Right cardiac atrium (tissue), 5 donors: Measurements from ENCODE around the gene TRIP12. TPM values are rescaled to one million over a fixed set of nuclear protein-coding genes. Genes with fewer than 3 reads are reported as not detected.
"Not testable (repeated sequence)": the region's sequence is repeated elsewhere in the genome, so short reads cannot be mapped to it uniquely, and the experiment has no call there.

Experiments
- ATAC-seq, 2 donors: fragments of 200-7000 bp; cut with Tn5 transposase; one replicate each; pipeline versions ENCODE4 v1.8.0 to v1.9.1; 2020; ENCODE audit warnings: moderate library complexity in 2 of 2, mild to moderate bottlenecking in 1 of 2
- DNase-seq, 3 donors: peaks; one replicate each; pipeline ENCODE4 v3.0.0-alpha.2; 2020
- H3K27ac ChIP-seq: one replicate; pipeline ENCODE4 v1.5.1; 2013; ENCODE audit warnings: mild to moderate bottlenecking, low read length, control low read depth, moderate library complexity
- H3K27me3 ChIP-seq: one replicate; pipeline ENCODE4 v1.6.1; 2013; ENCODE audit not compliant: control insufficient read depth, insufficient read depth
- H3K4me1 ChIP-seq: one replicate; pipeline ENCODE4 v1.6.1; 2013; ENCODE audit warnings: low read length; ENCODE audit not compliant: control insufficient read depth, insufficient read depth
- H3K4me3 ChIP-seq: one replicate; pipeline ENCODE4 v1.5.1; 2013; ENCODE audit warnings: low read length, control low read depth
- H3K9me3 ChIP-seq: one replicate; pipeline ENCODE4 v1.6.1; 2013; ENCODE audit warnings: low read length; ENCODE audit not compliant: control insufficient read depth
- WGBS: extraction: QIAGEN DNeasy Blood & Tissue Kit; methylation state at CpG from one replicate; pipeline ENCODE4 v1.1.7; 2013; 5-methylcytosine and 5-hydroxymethylcytosine counted together
- intact Hi-C, 4 donors: fragments of 100-400 bp; cut with DNase I; formaldehyde crosslinking; loops; one replicate each; pipeline versions ENCODE4 v1.11.0 to v1.14.0; 2022 to 2023
- polyA plus RNA-seq: library from polyadenylated mRNA; stranded (reverse); fragments of 200-250 nt; gene quantifications from one replicate; pipeline ENCODE4 v1.2.3, GENCODE V29; 2013
- total RNA-seq, 4 donors: library from RNA; stranded (reverse); fragmentation: NEBNext Ultra II Directional; extraction: Animal tissue kit (Norgen Biotek cat#: 25700); gene quantifications; one replicate each; pipeline ENCODE4 v1.2.1, GENCODE V29; 2021
- donor health status: healthy with polysubstance abuse.
- donor health status: DM: no; HTN: yes; CAD: no.
- donor health status: DM: no; HTN: no; CAD: no.
- donor health status: DM: no; HTN: yes; CAD: no; lungs with severe emphysema.
- donor health status: DM: yes; HTN: yes; CAD: no.

Gene TRIP12
- total and polyA plus RNA-seq, 5 donors: 24.5 to 212 (median 203) TPM

DNA sequence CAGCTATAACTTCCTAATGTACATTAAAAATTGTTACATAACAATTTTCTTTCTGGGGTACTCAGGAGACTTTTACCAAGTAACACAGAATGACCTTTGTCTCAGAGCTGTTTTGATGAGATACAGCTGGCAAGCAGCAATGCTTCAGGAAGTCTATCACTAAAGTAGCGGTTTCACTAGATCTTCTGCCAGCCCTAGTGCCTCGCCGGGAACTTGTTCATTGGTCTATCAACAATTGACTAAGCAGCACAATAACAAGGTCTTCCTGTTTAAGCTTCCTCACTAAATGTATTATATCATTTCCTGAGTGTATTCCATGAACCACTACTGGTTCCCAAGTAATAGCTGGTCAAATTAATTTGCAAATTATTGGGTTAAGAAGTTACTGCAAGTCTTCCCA, 69.2 kb downstream of the TRIP12 start:
- 5% methylated on average over 3 of the region's 3 CpGs for WGBS
- Histone ChIP-seq H3K27me3 (no peaks in the 10 kb centered on the region), H3K4me3 (no peak overlapping the region), H3K4me1 (peaks cover 5% of the 10 kb centered on the region), H3K27ac (no peak overlapping the region), H3K9me3 (no peaks in the 10 kb centered on the region)
- intact Hi-C loops: no loop called here
- DNase-seq: peak in 2 of 3 donors; percentile 49 to 72
- ATAC-seq: peak; percentile 84 to 96

DNA sequence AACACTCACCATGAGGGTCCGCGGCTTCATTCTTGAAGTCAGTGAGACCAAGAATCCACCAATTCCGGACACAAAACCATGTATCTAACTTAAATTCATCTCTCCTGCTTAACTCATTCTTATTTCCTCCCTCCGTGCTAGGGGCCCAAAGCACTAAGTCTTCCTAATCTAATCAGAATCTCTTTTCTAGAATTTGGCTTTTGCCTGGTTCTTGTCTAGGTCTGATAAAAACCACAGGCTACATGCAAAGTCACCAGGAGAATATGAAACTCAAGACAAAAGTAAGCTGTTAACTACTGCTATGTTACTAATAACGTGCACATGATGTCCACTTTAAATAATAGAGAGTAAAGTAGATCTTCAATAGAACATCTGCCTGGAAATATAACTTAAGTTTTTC, 69.9 kb downstream of the TRIP12 start:
- no peaks in the 10 kb centered on the region for H3K9me3 ChIP-seq
- H3K27ac ChIP-seq: no peak overlapping the region
- intact Hi-C loops: no loop called here
- DNase-seq (no peak), ATAC-seq (no peak)
- WGBS: 88% methylated on average over 5 of the region's 5 CpGs
- no peaks in the 10 kb centered on the region for H3K27me3 ChIP-seq
- H3K4me1 ChIP-seq: peaks cover 5% of the 10 kb centered on the region
- no peak overlapping the region for H3K4me3 ChIP-seq

DNA sequence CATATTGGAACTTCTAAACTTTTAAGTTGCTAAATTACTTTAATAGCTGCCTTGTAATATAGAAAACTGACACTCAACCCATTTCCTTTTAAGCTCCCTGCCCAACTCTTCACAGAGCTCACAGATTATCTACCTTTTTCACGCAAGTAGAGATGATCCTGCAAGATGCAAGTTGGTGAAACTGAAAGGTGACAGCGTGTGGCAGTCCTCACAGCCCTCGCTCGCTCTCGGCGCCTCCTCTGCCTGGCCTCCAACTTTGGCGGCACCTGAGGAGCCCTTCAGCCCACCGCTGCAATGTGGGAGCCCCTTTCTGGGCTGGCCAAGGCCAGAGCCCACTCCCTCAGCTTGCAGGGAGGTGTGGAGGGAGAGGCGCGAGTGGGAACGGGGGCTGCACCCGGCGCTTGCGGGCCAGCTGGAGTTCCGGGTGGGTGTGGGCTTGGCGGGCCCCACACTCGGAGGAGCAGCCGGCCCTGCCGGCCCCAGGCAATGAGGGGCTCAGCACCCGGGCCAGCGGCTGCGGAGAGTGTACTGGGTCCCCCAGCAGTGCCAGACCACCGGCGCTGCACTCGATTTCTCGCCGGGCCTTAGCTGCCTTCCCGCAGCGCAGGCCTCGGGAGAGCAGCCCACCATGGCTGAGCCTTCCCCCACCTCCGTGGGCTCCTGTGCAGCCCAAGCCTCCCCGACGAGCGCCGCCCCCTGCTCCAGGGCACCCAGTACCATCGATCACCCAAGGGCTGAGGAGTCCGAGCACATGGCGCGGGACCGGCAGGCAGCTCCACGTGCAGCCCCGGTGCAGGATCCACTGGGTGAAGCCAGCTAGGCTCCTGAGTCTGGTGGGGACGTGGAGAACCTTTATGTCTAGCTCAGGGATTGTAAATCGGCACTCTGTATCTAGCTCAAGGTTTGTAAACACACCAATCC, 71.2 kb downstream of the TRIP12 start:
- H3K4me1 ChIP-seq, intact Hi-C loops, H3K9me3 ChIP-seq, ATAC-seq, H3K4me3 ChIP-seq, H3K27ac ChIP-seq, H3K27me3 ChIP-seq: not testable (repeated sequence)
- 98% methylated on average over 44 of the region's 44 CpGs for WGBS
- peak in 2 of 3 donors; percentile 52 to 55 for DNase-seq

DNA sequence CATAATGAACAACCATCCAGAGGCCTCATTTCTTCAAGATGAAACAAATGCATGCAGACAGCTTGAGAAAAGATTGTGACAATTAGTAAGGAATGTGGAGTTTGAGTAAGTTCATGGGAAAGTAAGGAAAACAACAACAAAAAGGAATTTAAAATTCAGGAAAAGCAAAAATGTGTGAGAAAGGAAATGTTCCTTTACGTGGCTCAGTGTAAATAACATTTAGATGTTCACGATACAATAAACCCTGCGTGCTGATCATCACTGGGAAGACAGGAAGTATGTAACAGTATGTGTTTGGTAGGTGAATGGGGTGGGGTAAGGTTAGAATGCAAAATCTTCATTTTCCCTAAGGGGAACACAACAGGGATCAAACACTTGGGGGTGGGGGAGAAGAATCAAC, 72.7 kb downstream of the TRIP12 start:
- peaks cover 1% of the 10 kb centered on the region for H3K4me1 ChIP-seq
- 70% methylated on average over 3 of the region's 3 CpGs for WGBS
- ATAC-seq: no peak

DNA sequence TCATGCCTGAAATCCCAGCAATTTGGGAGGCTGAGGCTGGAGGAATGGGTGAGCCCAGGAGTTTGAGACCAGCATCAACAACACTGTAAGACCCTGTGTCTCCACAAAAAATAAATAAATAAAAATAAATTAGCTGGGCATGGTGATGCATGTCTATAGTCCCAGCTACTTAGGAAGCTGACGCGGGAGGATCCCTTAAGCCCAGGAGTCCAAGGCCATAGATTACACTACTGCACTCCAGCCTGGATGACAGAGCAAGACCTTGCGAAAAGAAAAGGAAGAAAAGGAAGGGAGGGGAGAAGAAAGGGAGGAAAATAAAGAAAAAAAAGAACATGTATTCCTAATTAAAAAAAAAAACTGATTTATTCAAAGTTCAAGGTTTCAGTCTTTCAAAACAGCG, 78.2 kb downstream of the TRIP12 start:
- H3K4me3 ChIP-seq: no peak overlapping the region
- no peaks in the 10 kb centered on the region for H3K9me3 ChIP-seq
- no peaks in the 10 kb centered on the region for H3K27me3 ChIP-seq
- intact Hi-C loops: no loop called here
- ATAC-seq (no peak), DNase-seq (no peak)
- WGBS: over 99% methylated on average over 4 of the region's 4 CpGs
- no peak overlapping the region for H3K27ac ChIP-seq
- peaks cover 1% of the 10 kb centered on the region for H3K4me1 ChIP-seq

More for the DNA sequence above, 72.7 kb downstream of the TRIP12 start:
- H3K27me3 ChIP-seq: no peaks in the 10 kb centered on the region
- DNase-seq: no peak
- H3K9me3 ChIP-seq: no peaks in the 10 kb centered on the region
- intact Hi-C loops: no loop called here
- no peak overlapping the region for H3K27ac ChIP-seq
- H3K4me3 ChIP-seq: no peak overlapping the region

DNA sequence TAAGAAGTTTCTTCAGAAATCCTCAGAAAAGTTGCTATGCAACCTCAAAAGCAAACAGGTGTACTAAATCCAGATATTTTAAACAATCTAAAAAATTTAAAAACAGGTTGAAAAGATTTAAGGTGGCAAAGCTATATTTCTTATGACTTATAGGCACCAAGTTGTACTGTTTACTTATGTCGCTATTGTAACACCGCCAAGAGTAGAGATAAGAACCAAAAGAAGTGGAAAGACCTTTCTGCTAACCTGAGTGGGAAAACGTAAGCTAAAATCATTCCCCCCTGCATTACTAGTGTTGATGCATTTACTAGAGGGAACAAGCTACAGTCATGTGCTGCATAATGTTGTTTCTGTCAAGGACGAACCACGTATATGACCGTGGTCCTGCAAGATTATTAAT, 83.1 kb downstream of the TRIP12 start:
- no peak for DNase-seq
- H3K4me1 ChIP-seq: no peaks in the 10 kb centered on the region
- H3K4me3 ChIP-seq: no peak overlapping the region
- no peak for ATAC-seq
- H3K27me3 ChIP-seq: no peaks in the 10 kb centered on the region
- no peaks in the 10 kb centered on the region for H3K9me3 ChIP-seq
- 72% methylated on average over 6 of the region's 6 CpGs for WGBS
- no peak overlapping the region for H3K27ac ChIP-seq
- intact Hi-C loops: no loop called here

DNA sequence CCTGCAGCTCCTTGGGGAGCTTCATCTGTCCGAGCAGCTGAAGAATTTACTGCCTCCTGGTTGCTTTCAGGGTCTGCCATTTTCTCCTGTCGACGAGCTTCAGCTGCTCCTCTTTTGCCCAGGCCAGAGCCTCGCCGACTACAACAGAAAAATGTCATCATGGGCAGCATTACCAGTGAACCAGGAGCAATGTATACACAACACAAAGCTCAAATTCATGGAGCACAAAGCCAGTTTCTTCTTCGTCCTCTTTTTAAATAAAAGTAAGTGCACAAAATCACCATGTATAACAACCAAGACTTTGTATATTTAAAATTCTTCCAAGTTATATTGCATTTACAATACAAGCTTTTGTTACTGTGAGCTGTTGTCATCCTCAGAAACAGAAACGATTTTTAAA, 85.0 kb downstream of the TRIP12 start:
- 84% methylated on average over 7 of the region's 7 CpGs for WGBS
- Histone ChIP-seq H3K9me3 (no peaks in the 10 kb centered on the region), H3K27me3 (no peaks in the 10 kb centered on the region), H3K4me3 (no peak overlapping the region), H3K27ac (no peak overlapping the region), H3K4me1 (no peaks in the 10 kb centered on the region)
- DNase-seq: no peak
- no peak for ATAC-seq
- intact Hi-C loops: no loop called here

DNA sequence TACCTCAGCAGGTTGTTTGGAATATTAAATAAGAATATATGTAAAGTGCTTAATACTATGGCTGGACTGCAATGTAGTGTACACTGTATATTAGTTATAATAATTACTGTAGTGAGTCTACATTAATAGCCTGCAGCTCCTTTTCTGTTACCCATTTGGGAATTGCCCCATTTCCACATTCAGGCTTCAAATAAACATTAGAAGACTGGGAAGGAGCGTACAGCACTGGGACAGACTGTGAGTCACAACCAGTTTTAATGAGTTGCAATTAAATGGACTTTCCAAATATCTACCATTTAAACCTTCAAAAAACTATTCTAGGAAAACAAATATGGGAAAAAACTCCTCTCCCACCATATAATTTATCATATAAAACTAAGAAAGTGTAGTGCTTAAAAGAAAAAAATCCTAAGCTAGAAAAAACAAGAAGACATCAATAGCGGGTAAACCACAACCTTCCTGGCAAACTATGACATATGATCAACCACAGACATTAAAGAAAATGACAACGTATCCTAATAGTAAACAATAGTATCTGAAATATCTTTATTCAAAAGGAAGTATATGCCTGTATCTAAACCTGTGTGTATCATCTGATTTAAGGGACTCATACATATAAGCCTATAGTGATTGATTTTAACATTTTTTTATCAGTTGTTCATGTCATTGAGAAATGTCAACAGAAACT, 86.1 kb downstream of the TRIP12 start:
- H3K4me3 ChIP-seq: no peak overlapping the region
- intact Hi-C loops: no loop called here
- DNase-seq (no peak), ATAC-seq (no peak)
- no peak overlapping the region for H3K27ac ChIP-seq
- no peaks in the 10 kb centered on the region for H3K27me3 ChIP-seq
- H3K4me1 ChIP-seq: no peaks in the 10 kb centered on the region
- WGBS: 89% methylated on average over 3 of the region's 3 CpGs
- no peaks in the 10 kb centered on the region for H3K9me3 ChIP-seq

DNA sequence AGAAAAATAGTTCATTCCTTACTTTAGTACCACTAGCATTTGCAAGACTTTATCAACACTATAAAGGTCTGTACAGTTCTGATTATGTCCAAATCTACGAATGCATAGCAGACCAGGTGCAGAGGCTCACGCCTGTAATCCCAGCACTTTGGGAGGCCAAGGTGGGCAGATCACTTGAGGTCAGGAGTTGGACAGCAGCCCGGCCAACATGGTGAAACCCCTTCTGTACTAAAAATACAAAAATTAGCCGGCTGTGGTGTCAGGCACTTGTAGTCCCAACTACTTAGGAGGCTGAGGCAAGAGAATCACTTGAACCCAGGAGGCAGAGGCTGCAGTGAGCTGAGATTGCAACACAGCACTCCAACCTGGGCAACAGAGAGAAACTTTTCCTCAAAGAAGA, 87.4 kb downstream of the TRIP12 start:
- H3K9me3 ChIP-seq, H3K4me1 ChIP-seq, H3K4me3 ChIP-seq, H3K27ac ChIP-seq, intact Hi-C loops, H3K27me3 ChIP-seq, DNase-seq, ATAC-seq: not testable (repeated sequence)
- WGBS: 78% methylated on average over 4 of the region's 4 CpGs

DNA sequence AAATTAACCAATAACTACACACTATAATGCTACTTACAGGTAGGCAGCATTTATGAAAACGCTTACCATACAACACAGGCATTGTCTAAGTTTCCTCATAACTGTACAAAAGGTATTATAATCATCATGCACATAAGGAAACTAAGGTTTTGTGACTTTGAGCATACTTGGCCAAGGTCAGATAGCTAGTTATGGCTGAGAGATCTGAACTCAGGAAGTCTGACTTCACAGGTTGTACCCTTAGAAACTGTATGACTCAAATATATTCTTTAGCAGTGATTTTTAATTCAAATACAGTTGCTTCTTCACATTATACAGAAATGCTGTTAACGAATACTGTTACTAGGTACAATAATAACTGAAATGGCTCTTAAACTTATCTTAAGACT, 89.3 kb downstream of the TRIP12 start:
- WGBS: 78% methylated on average over 2 of the region's 2 CpGs
- no peak overlapping the region for H3K27ac ChIP-seq
- intact Hi-C loops: no loop called here
- no peaks in the 10 kb centered on the region for H3K4me1 ChIP-seq
- DNase-seq (no peak), ATAC-seq (no peak)
- no peaks in the 10 kb centered on the region for H3K9me3 ChIP-seq
- H3K27me3 ChIP-seq: no peaks in the 10 kb centered on the region
- no peak overlapping the region for H3K4me3 ChIP-seq

DNA sequence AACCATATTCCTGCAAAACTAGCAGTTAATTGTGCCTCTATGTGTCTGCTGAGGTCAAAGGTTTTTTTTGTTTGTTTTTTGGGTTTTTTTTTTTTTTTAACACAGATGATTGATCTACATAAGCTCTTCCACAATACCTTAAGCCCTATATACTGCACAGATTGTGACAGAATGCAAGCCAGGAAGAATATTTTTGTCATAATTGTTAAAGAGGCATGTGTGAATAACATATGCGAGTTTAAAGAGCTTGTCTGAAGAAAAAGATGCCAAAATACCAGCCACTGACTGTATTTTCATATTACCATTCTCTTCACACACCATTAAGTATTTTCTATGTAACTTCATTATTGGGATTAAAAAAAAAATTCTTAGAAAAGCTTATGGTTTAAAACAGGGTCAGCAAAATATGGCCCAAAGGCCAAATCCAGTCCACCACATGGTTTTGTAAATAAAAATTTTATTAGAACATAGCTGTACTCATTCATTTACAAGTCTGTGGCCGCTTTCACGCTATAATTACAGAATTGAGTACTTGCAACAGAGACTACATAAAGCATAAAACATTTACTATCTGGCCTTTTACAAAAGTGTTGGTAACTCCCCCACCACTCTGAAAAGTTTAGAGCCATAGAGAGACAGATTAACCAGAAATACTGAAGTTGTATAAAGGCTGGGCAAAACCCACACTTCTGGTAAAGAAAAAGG, 89.9 kb downstream of the TRIP12 start:
- H3K27me3 ChIP-seq: no peaks in the 10 kb centered on the region
- no peak for ATAC-seq
- H3K27ac ChIP-seq: no peak overlapping the region
- DNase-seq: no peak
- H3K4me1 ChIP-seq: no peaks in the 10 kb centered on the region
- 93% methylated on average over 3 of the region's 3 CpGs for WGBS
- H3K9me3 ChIP-seq: no peaks in the 10 kb centered on the region
- intact Hi-C loops: no loop called here
- H3K4me3 ChIP-seq: no peak overlapping the region
